IPS DF 19.7 (cell line): ENCODE results near the gene HSPA9.

Source experiments
- DNase-seq: peaks from one replicate; pipeline ENCODE4 v3.0.0-alpha.2; 2013; ENCODE audit warnings: low read depth, low spot score

Gene HSPA9

GRCh38 chr5:138575194-138576015, at the start of gene HSPA9:
HSPA9 (minus strand) TSS chr5:138575401; CDS start chr5:138575318, 83 bp downstream.
- peak; percentile 97 for DNase-seq

DNA sequence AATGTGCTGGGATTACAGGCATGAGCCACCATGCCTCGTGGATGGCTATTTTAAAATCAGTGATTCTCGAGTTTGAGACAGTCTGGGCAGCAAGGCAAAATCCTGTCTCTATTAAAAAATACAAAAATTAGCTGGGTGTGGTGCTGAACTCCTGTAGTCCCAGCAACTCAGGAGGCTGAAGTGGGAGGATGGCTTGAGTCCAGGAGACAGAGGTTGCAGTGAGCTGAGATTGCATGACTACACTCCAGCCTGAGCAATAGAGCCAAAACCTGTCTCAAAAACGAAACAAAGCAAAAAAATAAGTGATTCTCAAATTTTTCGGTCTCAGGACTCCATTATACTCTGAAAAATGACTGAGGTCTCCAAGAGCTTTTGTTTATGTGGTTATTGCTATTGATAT, 47.9 kb upstream of the HSPA9 start:
- no peak for DNase-seq

DNA sequence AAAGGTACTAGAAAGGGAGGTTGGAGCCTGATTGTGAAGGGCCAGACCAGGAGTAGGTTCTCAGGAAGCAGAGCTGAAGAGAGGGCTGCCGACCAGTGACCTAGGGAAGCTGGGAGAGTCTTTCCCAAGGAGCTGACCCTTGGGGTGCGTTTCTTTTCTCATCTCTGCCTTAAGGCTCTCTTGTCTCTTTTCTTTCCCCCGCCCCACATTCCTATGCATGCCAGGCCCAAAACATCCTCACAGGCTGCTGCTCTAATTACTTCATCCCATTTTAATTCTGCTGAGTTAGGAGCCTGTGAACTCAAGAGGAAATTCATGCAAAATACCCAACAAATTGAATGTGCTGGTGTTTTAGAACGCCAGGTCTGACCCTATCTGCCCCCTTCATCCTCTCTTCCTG, 46.9 kb upstream of the HSPA9 start:
- DNase-seq: no peak

GRCh38 chr5:138620663-138621224, 45.5 kb upstream of the HSPA9 start:
- no peak for DNase-seq

DNA sequence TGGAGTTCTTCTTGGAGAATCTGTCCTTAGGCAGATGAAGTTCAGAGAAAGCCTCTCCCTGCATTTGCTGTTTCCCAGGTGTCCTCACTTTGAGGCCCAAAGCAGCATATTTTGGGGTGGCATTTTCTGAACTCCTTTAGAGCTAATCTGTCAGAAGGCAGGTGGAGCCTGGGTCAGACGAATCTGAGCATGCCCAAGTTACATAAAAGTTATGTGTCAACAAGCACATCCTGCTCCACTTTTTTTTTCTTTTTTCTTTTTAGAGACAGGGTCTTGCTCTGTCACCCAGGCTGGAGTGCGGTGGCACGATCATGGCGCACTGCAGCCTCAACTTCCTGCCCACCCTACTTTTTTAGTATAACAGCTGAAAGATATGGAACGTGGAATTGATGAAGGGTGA, 41.3 kb upstream of the HSPA9 start:
- no peak for DNase-seq

DNA sequence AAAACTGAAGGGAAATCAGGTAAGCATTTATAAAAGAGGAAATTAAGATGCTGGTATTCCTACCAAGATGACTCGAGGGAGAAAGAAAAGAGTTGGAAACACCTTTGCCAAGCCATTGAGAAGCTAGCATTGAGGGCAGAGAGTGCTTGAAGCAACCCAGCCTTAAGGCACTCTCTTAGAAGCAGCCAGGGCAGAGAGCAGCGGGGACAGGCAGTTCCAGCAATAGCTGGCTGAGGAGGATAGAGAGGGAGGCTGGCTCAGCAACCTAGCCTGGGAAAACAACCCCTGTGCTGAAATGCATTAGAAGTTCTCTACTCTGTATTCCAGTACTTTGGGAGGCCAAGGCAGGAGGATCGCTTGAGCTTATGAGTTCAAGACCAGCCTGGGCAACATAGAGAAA, 40.3 kb upstream of the HSPA9 start:
- DNase-seq: no peak

DNA sequence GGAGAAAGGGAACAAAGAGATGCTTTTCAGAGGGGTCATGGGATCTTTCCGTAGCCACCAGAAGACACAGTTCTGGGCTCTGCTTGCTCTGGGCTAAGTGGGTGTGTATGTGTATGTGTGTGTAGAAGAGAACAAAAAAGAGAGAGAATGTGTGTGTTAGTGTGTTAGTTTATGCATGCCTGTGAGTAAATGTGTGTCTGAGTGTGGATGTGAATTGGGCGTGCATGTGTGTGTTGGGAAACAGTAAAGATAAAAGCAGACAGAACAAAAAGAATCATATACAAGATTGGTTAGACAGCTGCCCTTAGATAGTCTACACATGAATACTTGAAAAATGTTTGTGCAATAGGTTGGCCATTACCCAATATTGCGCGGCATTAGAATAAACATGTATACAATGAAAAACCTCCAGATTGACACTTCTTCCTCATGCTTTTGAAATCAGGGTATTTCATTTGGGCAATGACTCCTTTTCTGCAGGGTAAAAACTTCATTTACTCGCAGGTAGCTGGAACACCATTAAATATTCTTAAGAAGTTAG, 36.5 kb upstream of the HSPA9 start:
- no peak for DNase-seq

- DNase-seq: no peak
Observed at GRCh38 chr5:138610918-138611677, 35.9 kb upstream of the HSPA9 start.

- peak; percentile 50 for DNase-seq
Observed at GRCh38 chr5:138610415-138610917, 35.3 kb upstream of the HSPA9 start.

- DNase-seq: no peak
Observed at GRCh38 chr5:138606378-138607064, 31.3 kb upstream of the HSPA9 start.

DNA sequence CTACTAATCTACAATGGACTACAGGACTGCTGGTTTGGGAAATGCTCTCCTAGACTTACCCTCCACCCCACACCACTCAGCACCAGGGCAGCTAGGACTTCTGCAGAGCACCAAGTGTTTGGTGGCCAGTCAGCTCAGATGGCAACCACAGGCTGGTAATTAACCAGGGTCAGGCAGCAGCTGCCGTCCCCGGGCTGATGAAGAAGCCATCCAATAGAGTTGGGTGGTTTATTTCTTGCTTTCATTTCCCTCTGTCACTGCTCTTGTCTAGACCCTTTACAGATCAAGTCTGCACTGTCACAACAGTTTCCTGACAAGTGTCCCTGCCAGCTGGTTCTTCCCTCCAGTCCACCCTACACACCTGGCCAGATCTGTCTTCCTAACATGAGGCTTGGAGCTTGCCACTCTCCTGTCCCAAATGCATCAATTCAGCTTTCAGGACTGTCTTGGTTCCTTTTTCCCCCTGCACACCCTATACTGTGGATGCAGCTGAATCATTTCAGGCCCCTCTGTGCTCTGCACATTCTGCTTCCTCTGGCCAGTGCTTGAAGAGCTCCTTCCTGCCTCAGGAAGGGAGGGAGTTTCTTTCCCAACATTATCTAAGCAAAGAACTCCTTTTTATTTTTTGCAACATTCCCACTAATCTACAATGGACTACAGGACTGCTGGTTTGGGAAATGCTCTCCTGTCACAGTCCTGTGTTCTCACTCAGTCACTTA, 30.2 kb upstream of the HSPA9 start:
- DNase-seq: no peak

- DNase-seq: no peak
Observed at GRCh38 chr5:138604176-138604785, 29.1 kb upstream of the HSPA9 start.

DNA sequence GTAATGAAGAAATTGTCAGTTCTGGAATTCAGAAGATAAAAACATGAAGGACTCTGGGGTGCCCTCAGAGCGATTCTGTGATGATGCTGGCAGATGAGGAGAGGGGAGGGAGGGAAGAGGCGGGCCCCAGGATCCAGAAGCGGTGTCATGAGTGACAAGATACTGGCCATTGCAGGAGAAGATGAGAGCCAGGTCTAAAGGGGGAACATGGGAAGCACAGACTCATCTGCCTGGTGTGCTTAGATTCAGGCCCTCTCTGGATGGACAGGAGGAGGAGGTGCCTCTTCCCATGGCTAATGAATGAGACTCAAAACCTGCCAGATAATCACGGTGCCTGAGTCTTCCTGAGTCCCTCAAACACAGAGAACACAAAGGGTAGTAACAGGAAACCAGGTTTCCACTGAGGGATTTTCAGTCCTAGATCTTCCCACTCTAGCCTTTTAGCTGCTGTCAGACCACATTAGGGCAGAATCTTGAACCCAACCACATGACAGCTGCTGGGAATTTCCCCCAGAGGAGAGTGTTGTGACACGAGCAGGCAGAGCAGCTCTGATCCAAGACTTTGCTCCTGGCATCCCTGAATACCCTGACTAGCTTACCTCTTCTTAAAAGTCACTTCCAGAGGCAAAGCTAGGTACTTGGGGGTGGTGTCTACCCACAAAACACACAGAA, 28.2 kb upstream of the HSPA9 start:
- DNase-seq: no peak

DNA sequence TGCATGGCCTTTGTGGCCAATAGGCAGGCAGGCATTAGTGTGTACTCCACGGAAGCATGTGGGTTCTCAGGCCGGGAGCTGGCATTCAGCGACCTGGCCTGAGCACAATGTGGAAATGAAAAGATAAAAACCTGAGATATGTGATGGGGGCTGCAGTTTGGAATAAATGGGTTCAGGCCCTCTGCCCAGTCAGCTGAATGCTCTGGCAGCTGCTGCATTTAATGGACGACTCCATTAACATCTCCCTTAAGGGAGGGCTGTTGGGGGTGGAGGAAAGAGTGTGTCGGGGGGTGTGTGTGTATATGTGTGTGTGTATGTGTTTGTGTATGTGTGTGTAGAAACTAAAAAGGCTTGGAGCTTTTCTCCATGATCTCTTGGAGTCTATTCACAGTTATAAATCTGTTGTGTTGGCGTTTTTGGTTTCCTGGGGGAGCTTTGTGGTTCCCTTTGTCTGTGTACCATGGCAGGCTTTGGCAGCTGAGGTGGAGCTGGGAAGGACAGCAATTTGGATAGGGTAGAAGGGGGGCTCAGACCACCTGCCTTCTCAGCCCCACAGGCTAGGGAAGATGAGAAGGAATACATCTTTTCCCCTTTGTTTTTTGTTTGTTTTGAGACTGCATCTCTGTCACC, 27.3 kb upstream of the HSPA9 start:
- no peak for DNase-seq

DNA sequence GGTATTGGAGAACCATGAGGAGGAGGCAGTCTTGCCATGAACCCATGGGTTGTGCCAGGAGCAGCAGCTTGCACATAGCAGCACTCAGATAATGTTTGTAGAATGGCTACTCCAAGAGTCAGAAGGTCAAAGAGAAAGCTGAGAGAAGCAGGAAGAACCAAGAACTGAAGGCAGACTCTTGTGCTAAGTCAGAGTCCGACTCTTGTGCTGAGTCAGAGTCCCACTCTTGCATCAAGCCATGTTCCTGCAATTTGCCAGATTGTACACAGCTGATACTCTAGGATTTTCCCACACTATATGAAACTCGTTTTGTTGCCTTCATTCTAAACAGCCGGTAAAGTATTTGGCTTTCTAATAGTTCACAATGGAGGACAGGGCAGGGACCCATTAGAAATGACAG, 26.2 kb upstream of the HSPA9 start:
- no peak for DNase-seq

- no peak for DNase-seq
Observed at GRCh38 chr5:138600446-138600845, 25.2 kb upstream of the HSPA9 start.

DNA sequence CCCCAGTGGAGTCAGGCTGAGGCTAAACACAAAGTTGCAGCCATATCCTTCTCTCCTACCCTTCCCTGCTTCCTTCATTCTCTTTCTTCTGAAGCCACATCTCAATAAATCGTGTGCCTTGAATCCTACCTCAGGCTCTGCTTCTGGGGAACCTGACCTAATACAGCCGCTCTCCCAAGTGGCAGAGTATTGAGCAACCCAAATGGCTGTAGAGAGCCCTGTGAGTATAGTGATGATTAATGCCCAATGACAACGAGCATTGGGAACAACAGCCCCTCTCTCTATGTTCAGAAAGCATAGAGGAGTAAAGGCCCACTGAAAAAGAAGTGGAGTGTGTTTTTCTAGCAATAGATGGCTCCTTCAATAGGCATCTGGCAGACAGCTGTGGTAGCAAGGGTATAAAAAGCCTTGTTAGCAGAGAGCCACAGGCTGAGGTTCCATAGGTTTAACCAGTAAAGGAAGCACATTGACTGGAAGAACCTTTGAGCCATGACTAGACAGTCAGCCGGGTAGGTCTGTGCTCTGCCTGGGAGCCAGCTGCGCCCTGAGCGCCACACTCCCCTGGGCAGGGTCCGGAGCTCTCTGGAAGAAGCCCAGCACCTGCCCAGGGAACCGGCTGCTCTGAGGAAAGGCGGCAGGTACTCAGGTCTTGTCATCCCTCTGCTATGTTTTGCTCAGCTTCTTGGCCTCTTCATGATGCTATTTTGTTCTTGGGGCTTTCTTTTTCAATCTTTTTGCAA, 22.6 kb upstream of the HSPA9 start:
- DNase-seq: no peak

DNA sequence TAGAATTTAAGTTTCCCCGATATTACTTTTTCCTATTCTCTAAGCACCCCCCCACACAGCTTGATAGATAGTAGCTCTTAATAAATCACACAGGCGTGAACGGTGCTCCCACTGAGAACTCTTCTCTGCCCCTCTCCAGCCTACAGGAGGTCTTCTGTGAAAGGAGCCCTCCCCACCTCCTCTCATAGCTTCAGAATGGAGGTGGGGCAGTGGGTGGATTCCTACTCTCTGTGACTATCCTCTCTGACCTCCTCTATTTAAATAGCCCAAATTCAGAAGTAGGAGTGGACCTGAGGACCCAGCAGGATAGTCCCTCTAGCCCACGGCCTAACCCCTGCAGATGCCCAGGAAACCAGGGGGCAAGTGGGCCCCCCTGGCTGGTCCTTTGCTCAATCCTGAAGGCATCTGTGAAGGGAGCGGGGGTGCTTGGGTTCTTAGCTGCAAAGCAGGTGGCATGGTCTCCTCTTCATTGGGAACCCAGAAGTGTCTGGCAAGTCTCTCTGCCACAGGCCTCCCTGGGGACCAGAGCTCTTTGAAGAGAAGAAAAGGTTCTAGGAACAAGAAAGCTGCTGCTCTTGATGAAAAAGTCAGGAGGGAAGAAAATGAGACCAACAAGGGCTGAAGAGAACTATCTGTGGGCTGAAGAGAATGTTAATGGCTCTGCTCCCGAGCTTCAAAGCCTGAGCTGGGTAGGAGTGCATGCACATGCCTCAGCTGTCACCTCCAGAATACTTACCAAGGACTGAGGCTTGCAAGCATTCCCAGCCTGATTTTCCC, 21.1 kb upstream of the HSPA9 start:
- DNase-seq: no peak
